Activated naive CD4-positive, alpha-beta T cell treated with anti-CD3 and anti-CD28 coated beads for 36 hours (primary cell): ENCODE results near the gene CCDC15. TPM values are rescaled to one million over a fixed set of nuclear protein-coding genes. Genes with fewer than 3 reads are reported as not detected.

Experiments
- CTCF ChIA-PET: fragments of 350-600 bp; sonication (Branson Sonifier 250); formaldehyde crosslinking; loops from one replicate; lab custom pipeline; 2021; ENCODE audit warnings: antibody characterized with exemption; lab: Charles Lee
- DNase-seq: peaks from one replicate; pipeline ENCODE4 v3.0.0-alpha.2; 2020
- H3K27ac Mint-ChIP-seq: one replicate; pipeline ENCODE4 v1.8.0; 2021; ENCODE audit warnings: mild to moderate bottlenecking, mixed read lengths
- H3K27me3 Mint-ChIP-seq: one replicate; pipeline ENCODE4 v1.8.0; 2021; ENCODE audit warnings: low read depth, mixed read lengths
- H3K36me3 Mint-ChIP-seq: one replicate; pipeline ENCODE4 v1.8.0; 2021; ENCODE audit warnings: low read depth, mixed read lengths
- H3K4me1 Mint-ChIP-seq: one replicate; pipeline ENCODE4 v1.8.0; 2021; ENCODE audit warnings: low read depth, mixed read lengths
- H3K4me3 Mint-ChIP-seq: one replicate; pipeline ENCODE4 v1.8.0; 2021; ENCODE audit warnings: mild to moderate bottlenecking, moderate library complexity, mixed read lengths
- H3K9me3 Mint-ChIP-seq: one replicate; pipeline ENCODE4 v1.8.0; 2021; ENCODE audit warnings: mixed read lengths
- intact Hi-C: fragments of 100-400 bp; cut with micrococcal nuclease; formaldehyde crosslinking; loops from one replicate; pipeline ENCODE4 v1.15.1; 2023
- total RNA-seq, 2 experiments: library from RNA; stranded (reverse); gene quantifications; one replicate each; pipeline ENCODE4 v1.2.3, GENCODE V29; 2021

Gene CCDC15
- total RNA-seq, 2 experiments from 2014 or later = 6.1 to 7.3 TPM

GRCh38 chr11:124977006-124977405 is 23.0 kb downstream of the CCDC15 start:
- Mint-ChIP-seq H3K9me3 (peaks cover 29% of the 10 kb centered on the region), H3K4me3 (no peak overlapping the region), H3K36me3 (peaks cover 40% of the 10 kb centered on the region), H3K27ac (no peak overlapping the region), H3K27me3 (no peaks in the 10 kb centered on the region), H3K4me1 (no peaks in the 10 kb centered on the region)
- CTCF ChIA-PET = no interaction called here
- intact Hi-C loops = no loop called here
- DNase-seq = no peak

- CTCF ChIA-PET = no interaction called here
- H3K36me3 Mint-ChIP-seq = peaks cover 53% of the 10 kb centered on the region
These were observed 24.3 kb downstream of the CCDC15 start for GRCh38 chr11:124978316-124978715.

GRCh38 chr11:124982043-124982442 is 28.0 kb downstream of the CCDC15 start:
- peaks cover 34% of the 10 kb centered on the region for H3K9me3 Mint-ChIP-seq
- intact Hi-C loops = no loop called here
- H3K4me3 Mint-ChIP-seq = no peak overlapping the region
- DNase-seq = no peak
- no peaks in the 10 kb centered on the region for H3K27me3 Mint-ChIP-seq
- H3K27ac Mint-ChIP-seq = no peak overlapping the region
- H3K4me1 Mint-ChIP-seq = no peaks in the 10 kb centered on the region
- CTCF ChIA-PET = no interaction called here
- peaks cover 60% of the 10 kb centered on the region for H3K36me3 Mint-ChIP-seq

More at GRCh38 chr11:124978316-124978715, 24.3 kb downstream of the CCDC15 start:
- DNase-seq = no peak
- intact Hi-C loops = no loop called here
- Mint-ChIP-seq H3K27ac (no peak overlapping the region), H3K9me3 (peaks cover 34% of the 10 kb centered on the region), H3K27me3 (no peaks in the 10 kb centered on the region), H3K4me1 (no peaks in the 10 kb centered on the region), H3K4me3 (no peak overlapping the region)

GRCh38 chr11:124983674-124984511 is 29.9 kb downstream of the CCDC15 start:
- CTCF ChIA-PET = no interaction called here
- no peaks in the 10 kb centered on the region for H3K27me3 Mint-ChIP-seq
- peaks cover 27% of the 10 kb centered on the region for H3K9me3 Mint-ChIP-seq
- no peak for DNase-seq
- peaks cover 60% of the 10 kb centered on the region for H3K36me3 Mint-ChIP-seq
- intact Hi-C loops = no loop called here
- no peak overlapping the region for H3K4me3 Mint-ChIP-seq
- H3K4me1 Mint-ChIP-seq = no peaks in the 10 kb centered on the region
- no peak overlapping the region for H3K27ac Mint-ChIP-seq

GRCh38 chr11:124984512-124984854 is 30.5 kb downstream of the CCDC15 start:
- no peaks in the 10 kb centered on the region for H3K27me3 Mint-ChIP-seq
- H3K27ac Mint-ChIP-seq = no peak overlapping the region
- no peak overlapping the region for H3K4me3 Mint-ChIP-seq
- intact Hi-C loops = no loop called here
- CTCF ChIA-PET = no interaction called here
- H3K9me3 Mint-ChIP-seq = peaks cover 21% of the 10 kb centered on the region
- H3K4me1 Mint-ChIP-seq = no peaks in the 10 kb centered on the region
- H3K36me3 Mint-ChIP-seq = peaks cover 57% of the 10 kb centered on the region
- DNase-seq = no peak

- no peak for DNase-seq
- intact Hi-C loops = no loop called here
- no peak overlapping the region for H3K27ac Mint-ChIP-seq
- H3K4me3 Mint-ChIP-seq = no peak overlapping the region
- H3K27me3 Mint-ChIP-seq = no peaks in the 10 kb centered on the region
- peaks cover 4% of the 10 kb centered on the region for H3K9me3 Mint-ChIP-seq
- no peaks in the 10 kb centered on the region for H3K4me1 Mint-ChIP-seq
- peaks cover 32% of the 10 kb centered on the region for H3K36me3 Mint-ChIP-seq
- CTCF ChIA-PET = no interaction called here
These were observed 33.1 kb downstream of the CCDC15 start for GRCh38 chr11:124987096-124987495.

- DNase-seq = no peak
- intact Hi-C loops = no loop called here
- no peak overlapping the region for H3K27ac Mint-ChIP-seq
- no peaks in the 10 kb centered on the region for H3K4me1 Mint-ChIP-seq
- H3K9me3 Mint-ChIP-seq = no peaks in the 10 kb centered on the region
- no peaks in the 10 kb centered on the region for H3K27me3 Mint-ChIP-seq
- H3K4me3 Mint-ChIP-seq = no peak overlapping the region
- CTCF ChIA-PET = no interaction called here
- H3K36me3 Mint-ChIP-seq = peaks cover 23% of the 10 kb centered on the region
These were observed 34.1 kb downstream of the CCDC15 start for GRCh38 chr11:124988063-124988462.

GRCh38 chr11:125001079-125001778 is 47.2 kb downstream of the CCDC15 start:
- no peak for DNase-seq
- intact Hi-C loops = no loop called here
- no peak overlapping the region for H3K4me3 Mint-ChIP-seq
- H3K4me1 Mint-ChIP-seq = no peaks in the 10 kb centered on the region
- no peaks in the 10 kb centered on the region for H3K27me3 Mint-ChIP-seq
- H3K9me3 Mint-ChIP-seq = peaks cover 8% of the 10 kb centered on the region
- no peak overlapping the region for H3K27ac Mint-ChIP-seq
- H3K36me3 Mint-ChIP-seq = peaks cover 28% of the 10 kb centered on the region
- CTCF ChIA-PET = no interaction called here

GRCh38 chr11:125001849-125002248 is 47.8 kb downstream of the CCDC15 start:
- Mint-ChIP-seq H3K4me3 (no peak overlapping the region), H3K4me1 (no peaks in the 10 kb centered on the region), H3K27me3 (no peaks in the 10 kb centered on the region), H3K9me3 (peaks cover 8% of the 10 kb centered on the region), H3K27ac (no peak overlapping the region), H3K36me3 (peaks cover 32% of the 10 kb centered on the region)
- no peak for DNase-seq
- intact Hi-C loops = no loop called here
- CTCF ChIA-PET = no interaction called here

GRCh38 chr11:125005491-125005890 is 51.5 kb downstream of the CCDC15 start:
- Mint-ChIP-seq H3K27ac (no peak overlapping the region), H3K9me3 (peaks cover 8% of the 10 kb centered on the region), H3K4me1 (no peaks in the 10 kb centered on the region), H3K4me3 (no peak overlapping the region), H3K36me3 (peaks cover 40% of the 10 kb centered on the region), H3K27me3 (no peaks in the 10 kb centered on the region)
- no peak for DNase-seq
- intact Hi-C loops = no loop called here
- CTCF ChIA-PET = no interaction called here

GRCh38 chr11:125016413-125016812 is 62.4 kb downstream of the CCDC15 start:
- CTCF ChIA-PET = no interaction called here
- Mint-ChIP-seq H3K27ac (no peak overlapping the region), H3K4me3 (no peak overlapping the region), H3K9me3 (no peaks in the 10 kb centered on the region), H3K36me3 (no peaks in the 10 kb centered on the region), H3K4me1 (no peaks in the 10 kb centered on the region), H3K27me3 (no peaks in the 10 kb centered on the region)
- intact Hi-C loops = no loop called here
- DNase-seq = no peak

GRCh38 chr11:125020342-125020741 is 66.3 kb downstream of the CCDC15 start:
- no peaks in the 10 kb centered on the region for H3K9me3 Mint-ChIP-seq
- no peak for DNase-seq
- H3K27ac Mint-ChIP-seq = no peak overlapping the region
- CTCF ChIA-PET = interaction anchor here (0.6 kb wide), 1 partner anchor 59 kb away, joined by 3 read pairs; no protein-coding TSS in a partner anchor
- H3K4me3 Mint-ChIP-seq = no peak overlapping the region
- H3K4me1 Mint-ChIP-seq = no peaks in the 10 kb centered on the region
- intact Hi-C loops = no loop called here
- H3K36me3 Mint-ChIP-seq = no peaks in the 10 kb centered on the region
- no peaks in the 10 kb centered on the region for H3K27me3 Mint-ChIP-seq

- Mint-ChIP-seq H3K36me3 (no peaks in the 10 kb centered on the region), H3K27ac (no peak overlapping the region)
- CTCF ChIA-PET = no interaction called here
These were observed 68.5 kb downstream of the CCDC15 start for GRCh38 chr11:125022551-125022950.

More at GRCh38 chr11:125022551-125022950, 68.5 kb downstream of the CCDC15 start:
- H3K9me3 Mint-ChIP-seq = no peaks in the 10 kb centered on the region
- no peaks in the 10 kb centered on the region for H3K27me3 Mint-ChIP-seq
- H3K4me1 Mint-ChIP-seq = no peaks in the 10 kb centered on the region
- DNase-seq = no peak
- no peak overlapping the region for H3K4me3 Mint-ChIP-seq
- intact Hi-C loops = no loop called here
